CD4-positive, CD25-positive, alpha-beta regulatory T cell (primary cell): Measurements from ENCODE around the gene CYP26A1. TPM values are rescaled to one million over a fixed set of nuclear protein-coding genes. Genes with fewer than 3 reads are reported as not detected.

Experiments used
- ATAC-seq, 2 donors: fragments of 150-1000 bp; cut with Tn5 transposase; one replicate each; pipeline ENCODE4 v1.10.0; 2021; ENCODE audit warnings: low read depth in 2 of 2, moderate number of reproducible peaks in 2 of 2, moderate library complexity in 1 of 2
- DNase-seq, 3 donors: peaks; one replicate each; pipeline versions ENCODE4 v3.0.0 to v3.0.0-alpha.2; 2012 to 2022; ENCODE audit warnings: mixed read lengths in 1 of 3
- H3K27ac ChIP-seq: one replicate; pipeline ENCODE4 v1.7.0; 2013; ENCODE audit warnings: mild to moderate bottlenecking, low read length; ENCODE audit not compliant: insufficient read depth, poor library complexity, severe bottlenecking
- H3K27me3 ChIP-seq: one replicate; pipeline ENCODE4 v1.7.0; 2013; ENCODE audit warnings: low read length; ENCODE audit not compliant: control insufficient read depth, insufficient read depth
- H3K36me3 ChIP-seq: one replicate; pipeline ENCODE4 v1.7.0; 2013; ENCODE audit warnings: mild to moderate bottlenecking, low read length, moderate library complexity; ENCODE audit not compliant: control insufficient read depth, insufficient read depth
- H3K4me1 ChIP-seq: 2 replicates; pipeline ENCODE4 v1.7.0; 2013; ENCODE audit warnings: mild to moderate bottlenecking, low read length; ENCODE audit not compliant: insufficient read depth, control insufficient read depth, poor library complexity, severe bottlenecking
- H3K4me3 ChIP-seq: one replicate; pipeline ENCODE4 v1.7.0; 2013; ENCODE audit warnings: low read depth, mild to moderate bottlenecking, low read length, moderate library complexity
- H3K9me3 ChIP-seq, 2 experiments: 1 replicate in 1 of 2; 2 replicates in 1 of 2; pipeline ENCODE4 v1.7.0; 2013; ENCODE audit warnings: low read length in 2 of 2, mild to moderate bottlenecking in 1 of 2, moderate library complexity in 1 of 2; ENCODE audit not compliant: control insufficient read depth in 2 of 2
- H3K27ac Mint-ChIP-seq, 3 donors: one replicate each; pipeline ENCODE4 v1.8.0; 2020 to 2022; ENCODE audit warnings: mild to moderate bottlenecking in 3 of 3, mixed read lengths in 3 of 3, moderate library complexity in 2 of 3
- H3K27me3 Mint-ChIP-seq: one replicate; pipeline ENCODE4 v1.8.0; 2022; ENCODE audit warnings: mild to moderate bottlenecking, mixed read lengths
- H3K36me3 Mint-ChIP-seq: one replicate; pipeline ENCODE4 v1.8.0; 2020; ENCODE audit warnings: mixed read lengths
- H3K4me1 Mint-ChIP-seq, 4 donors: one replicate each; pipeline ENCODE4 v1.8.0; 2020 to 2022; ENCODE audit warnings: mixed read lengths in 4 of 4, mild to moderate bottlenecking in 1 of 4
- H3K4me3 Mint-ChIP-seq, 4 donors: one replicate each; pipeline ENCODE4 v1.8.0; 2020 to 2022; ENCODE audit warnings: mild to moderate bottlenecking in 4 of 4, mixed read lengths in 4 of 4, moderate library complexity in 3 of 4
- H3K9me3 Mint-ChIP-seq, 7 donors: one replicate each; pipeline ENCODE4 v1.8.0; 2020 to 2022; ENCODE audit warnings: mixed read lengths in 7 of 7, mild to moderate bottlenecking in 3 of 7, moderate library complexity in 2 of 7
- polyA plus RNA-seq, 4 donors: library from polyadenylated mRNA; unstranded; fragments of 300-500 nt; fragmentation: Illumina TruSeq; gene quantifications; one replicate each; pipeline ENCODE4 v1.2.3, GENCODE V29; 2021
- total RNA-seq: library from RNA; stranded (reverse); gene quantifications from one replicate; pipeline ENCODE4 v1.2.3, GENCODE V29; 2022

Gene CYP26A1
- total and polyA plus RNA-seq, 5 donors from 2014 or later: not detected

DNA sequence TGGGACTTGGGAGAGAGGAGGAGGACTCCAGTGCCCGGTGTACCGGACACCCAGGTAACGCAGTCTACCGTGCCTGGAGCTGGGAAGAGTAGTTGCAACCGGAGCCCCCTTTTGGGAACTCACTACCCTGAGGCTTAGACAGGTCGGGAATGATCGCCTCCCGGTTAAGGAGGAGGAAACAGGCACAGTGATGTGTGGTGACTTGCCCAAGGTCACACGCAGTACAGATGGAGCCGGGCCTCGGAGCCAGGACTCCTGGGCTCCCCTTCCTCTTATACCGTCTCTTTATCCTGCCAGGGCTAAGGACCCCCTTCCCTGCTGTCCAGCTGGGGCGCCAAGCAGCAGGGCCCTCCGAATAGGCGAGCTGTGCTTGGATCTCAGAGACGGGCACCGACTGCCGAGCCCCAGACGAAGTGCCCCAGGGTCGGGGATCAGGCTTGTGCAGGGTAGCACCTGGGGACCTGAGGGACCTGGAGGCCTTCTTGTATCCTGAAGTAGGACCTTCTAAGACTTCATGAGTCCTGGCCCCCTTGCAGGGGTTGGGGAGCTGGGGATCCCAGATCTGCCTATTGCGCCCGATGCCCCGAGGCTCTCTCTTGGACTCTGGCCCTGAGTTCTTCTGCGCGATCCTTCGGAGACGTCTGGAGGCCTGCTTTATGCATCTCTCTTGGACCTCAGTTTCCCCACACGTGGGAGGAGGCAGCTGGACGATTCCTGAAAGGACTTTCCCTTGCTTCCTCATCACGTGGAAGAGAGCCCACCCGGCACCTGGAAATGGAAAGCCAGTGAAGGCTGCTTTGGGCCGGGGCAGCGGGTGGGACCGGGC lies 767 bp upstream of the CYP26A1 start:
- peaks cover 15% of the 10 kb centered on the region for H3K27me3 ChIP-seq

DNA sequence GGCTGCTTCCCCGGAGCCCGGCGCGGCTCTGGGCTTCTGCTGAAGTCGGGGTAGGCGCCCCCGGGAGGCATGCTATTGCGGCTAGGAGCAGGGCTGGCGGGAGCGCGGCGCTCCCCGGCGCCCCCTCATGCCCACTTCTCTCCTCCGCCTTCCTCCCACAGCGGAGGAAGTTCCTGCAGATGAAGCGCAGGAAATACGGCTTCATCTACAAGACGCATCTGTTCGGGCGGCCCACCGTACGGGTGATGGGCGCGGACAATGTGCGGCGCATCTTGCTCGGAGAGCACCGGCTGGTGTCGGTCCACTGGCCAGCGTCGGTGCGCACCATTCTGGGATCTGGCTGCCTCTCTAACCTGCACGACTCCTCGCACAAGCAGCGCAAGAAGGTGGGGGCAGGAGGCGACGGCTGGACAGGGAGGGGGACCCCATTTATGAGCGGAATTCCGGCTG lies 479 bp downstream of the CYP26A1 start:
- Histone ChIP-seq H3K4me1 (peaks cover 30% of the 10 kb centered on the region), H3K9me3 (no peaks in the 10 kb centered on the region), H3K27ac (no peak overlapping the region), H3K36me3 (no peaks in the 10 kb centered on the region), H3K4me3 (no peak overlapping the region), H3K27me3 (peaks cover 19% of the 10 kb centered on the region)
- Mint-ChIP-seq H3K9me3 (peaks cover 0 to 2% (median 0%) of the 10 kb centered on the region in 7 donors), H3K4me1 (peaks cover 0 to 37% (median 19%) of the 10 kb centered on the region in 4 donors), H3K27ac (no peak overlapping the region), H3K4me3 (peak overlapping the region in 2 of 4 donors; percentile 76 to 79), H3K36me3 (no peaks in the 10 kb centered on the region), H3K27me3 (peaks cover 75% of the 10 kb centered on the region)
- ATAC-seq: no peak
- DNase-seq: no peak

More for the DNA sequence above, 767 bp upstream of the CYP26A1 start:
- Mint-ChIP-seq H3K27ac (no peak overlapping the region), H3K36me3 (no peaks in the 10 kb centered on the region), H3K4me3 (peak overlapping the region in 1 of 4 donors; percentile 55), H3K9me3 (peaks cover 0 to 2% (median 0%) of the 10 kb centered on the region in 7 donors), H3K4me1 (peaks cover 0 to 42% (median 21%) of the 10 kb centered on the region in 4 donors), H3K27me3 (peaks cover 79% of the 10 kb centered on the region)
- H3K36me3 ChIP-seq: no peaks in the 10 kb centered on the region
- peaks cover 30% of the 10 kb centered on the region for H3K4me1 ChIP-seq
- no peak overlapping the region for H3K27ac ChIP-seq
- H3K9me3 ChIP-seq: no peaks in the 10 kb centered on the region
- ATAC-seq (no peak), DNase-seq (no peak)
- H3K4me3 ChIP-seq: no peak overlapping the region

DNA sequence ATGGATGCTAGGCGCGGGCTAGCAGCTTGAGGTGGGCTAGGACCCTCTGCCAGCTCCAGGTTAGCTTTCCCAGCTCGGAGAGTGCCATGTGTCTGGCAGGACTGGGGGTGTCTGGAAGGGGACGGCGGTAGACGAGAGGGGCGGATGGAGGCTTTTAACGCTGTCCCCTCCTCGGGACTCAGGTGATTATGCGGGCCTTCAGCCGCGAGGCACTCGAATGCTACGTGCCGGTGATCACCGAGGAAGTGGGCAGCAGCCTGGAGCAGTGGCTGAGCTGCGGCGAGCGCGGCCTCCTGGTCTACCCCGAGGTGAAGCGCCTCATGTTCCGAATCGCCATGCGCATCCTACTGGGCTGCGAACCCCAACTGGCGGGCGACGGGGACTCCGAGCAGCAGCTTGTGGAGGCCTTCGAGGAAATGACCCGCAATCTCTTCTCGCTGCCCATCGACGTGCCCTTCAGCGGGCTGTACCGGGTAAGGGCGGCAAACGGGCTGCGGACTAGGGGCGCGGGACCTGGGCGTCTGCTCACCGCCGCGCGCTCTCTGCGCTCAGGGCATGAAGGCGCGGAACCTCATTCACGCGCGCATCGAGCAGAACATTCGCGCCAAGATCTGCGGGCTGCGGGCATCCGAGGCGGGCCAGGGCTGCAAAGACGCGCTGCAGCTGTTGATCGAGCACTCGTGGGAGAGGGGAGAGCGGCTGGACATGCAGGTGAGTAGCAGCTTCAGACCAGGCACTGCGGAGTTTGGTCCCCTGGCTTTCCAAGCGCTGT lies 1.1 kb downstream of the CYP26A1 start:
- H3K9me3 ChIP-seq: no peaks in the 10 kb centered on the region
- Mint-ChIP-seq H3K27me3 (peaks cover 80% of the 10 kb centered on the region), H3K9me3 (peaks cover 0 to 2% (median 0%) of the 10 kb centered on the region in 7 donors), H3K4me1 (peaks cover 0 to 35% (median 19%) of the 10 kb centered on the region in 4 donors), H3K36me3 (no peaks in the 10 kb centered on the region), H3K4me3 (peak overlapping the region in 2 of 4 donors; percentile 76 to 79), H3K27ac (no peak overlapping the region)
- no peak overlapping the region for H3K4me3 ChIP-seq
- DNase-seq: no peak
- no peak overlapping the region for H3K27ac ChIP-seq
- peaks cover 30% of the 10 kb centered on the region for H3K4me1 ChIP-seq
- no peak for ATAC-seq
- peaks cover 19% of the 10 kb centered on the region for H3K27me3 ChIP-seq
- no peaks in the 10 kb centered on the region for H3K36me3 ChIP-seq

GRCh38 chr10:93075369-93076221 lies 1.9 kb downstream of the CYP26A1 start:
- ATAC-seq (no peak), DNase-seq (no peak)
- Mint-ChIP-seq H3K4me3 (peak overlapping the region in 2 of 4 donors; percentile 25 to 33), H3K36me3 (no peaks in the 10 kb centered on the region), H3K9me3 (peaks cover 0 to 4% (median 0%) of the 10 kb centered on the region in 7 donors), H3K4me1 (peaks cover 0 to 37% (median 24%) of the 10 kb centered on the region in 4 donors), H3K27ac (no peak overlapping the region), H3K27me3 (peaks cover 86% of the 10 kb centered on the region)
- Histone ChIP-seq H3K36me3 (no peaks in the 10 kb centered on the region), H3K27ac (no peak overlapping the region), H3K27me3 (peaks cover 14% of the 10 kb centered on the region), H3K9me3 (no peaks in the 10 kb centered on the region), H3K4me1 (peaks cover 34% of the 10 kb centered on the region), H3K4me3 (no peak overlapping the region)

- peaks cover 85% of the 10 kb centered on the region for H3K27me3 Mint-ChIP-seq
- Histone ChIP-seq H3K27ac (no peak overlapping the region), H3K4me3 (no peak overlapping the region), H3K36me3 (no peaks in the 10 kb centered on the region), H3K27me3 (peaks cover 14% of the 10 kb centered on the region), H3K4me1 (peaks cover 31% of the 10 kb centered on the region), H3K9me3 (no peaks in the 10 kb centered on the region)
- H3K4me3 Mint-ChIP-seq: no peak overlapping the region
- ATAC-seq (no peak), DNase-seq (no peak)
- peaks cover 0 to 4% (median 0%) of the 10 kb centered on the region in 7 donors for H3K9me3 Mint-ChIP-seq
- H3K4me1 Mint-ChIP-seq: peaks cover 0 to 29% (median 19%) of the 10 kb centered on the region in 4 donors
- no peak overlapping the region for H3K27ac Mint-ChIP-seq
- no peaks in the 10 kb centered on the region for H3K36me3 Mint-ChIP-seq
Measured at GRCh38 chr10:93076871-93077270, 3.2 kb downstream of the CYP26A1 start.

GRCh38 chr10:93077860-93078337 lies 4.2 kb downstream of the CYP26A1 start:
- Mint-ChIP-seq H3K36me3 (no peaks in the 10 kb centered on the region), H3K4me3 (no peak overlapping the region), H3K9me3 (peaks cover 0 to 4% (median 0%) of the 10 kb centered on the region in 7 donors), H3K4me1 (peaks cover 0 to 21% (median 14%) of the 10 kb centered on the region in 4 donors), H3K27ac (no peak overlapping the region), H3K27me3 (peaks cover 80% of the 10 kb centered on the region)
- H3K9me3 ChIP-seq: no peaks in the 10 kb centered on the region
- no peak overlapping the region for H3K4me3 ChIP-seq
- DNase-seq (no peak), ATAC-seq (no peak)
- H3K4me1 ChIP-seq: peaks cover 23% of the 10 kb centered on the region
- no peaks in the 10 kb centered on the region for H3K36me3 ChIP-seq
- H3K27me3 ChIP-seq: peaks cover 14% of the 10 kb centered on the region
- H3K27ac ChIP-seq: no peak overlapping the region
